GM18861 (cell line): Measurements from ENCODE around the gene SNX30.

Experiments used
- ATAC-seq: cut with Tn5 transposase; IDR thresholded peaks from one replicate; pipeline ENCODE4 v1.9.1; 2021; ENCODE audit not compliant: unreplicated experiment

SNX30 gene

GRCh38 chr9:112914524-112914923, 164.0 kb downstream of the SNX30 start:
- no peak for ATAC-seq

- no peak for ATAC-seq
Observed at GRCh38 chr9:112917047-112917986, 166.8 kb downstream of the SNX30 start.

GRCh38 chr9:112917987-112918362, 167.4 kb downstream of the SNX30 start:
- ATAC-seq = no peak

GRCh38 chr9:112921549-112921948, 171.0 kb downstream of the SNX30 start:
- ATAC-seq = no peak
